Stomach (tissue), 9 donors: Measurements from ENCODE around the gene DCAF5. TPM values are rescaled to one million over a fixed set of nuclear protein-coding genes. Genes with fewer than 3 reads are reported as not detected.

Experiments
- DNase-seq, 2 donors: peaks; one replicate each; pipeline versions ENCODE4 v3.0.0 to v3.0.0-alpha.2; 2013 to 2019
- H3K27ac ChIP-seq, 5 donors: fragments of 200-600 bp in 4 of 5; sonication (generic) in 4 of 5; one replicate each; pipeline ENCODE4 v1.5.1; 2013 to 2019; ENCODE audit warnings: mild to moderate bottlenecking in 1 of 5, moderate library complexity in 1 of 5
- H3K27me3 ChIP-seq, 3 donors: fragments of 200-600 bp; sonication (generic); one replicate each; pipeline ENCODE4 v1.5.1; 2017 to 2019; ENCODE audit warnings: mixed run types in 1 of 3
- H3K36me3 ChIP-seq, 4 donors: fragments of 200-600 bp; sonication (generic); 1 replicate in 3 of 4; 2 replicates in 1 of 4; pipeline ENCODE4 v1.5.1; 2016 to 2019
- H3K4me1 ChIP-seq, 4 donors: fragments of 200-600 bp; sonication (generic); one replicate each; pipeline ENCODE4 v1.5.1; 2016 to 2019
- H3K4me3 ChIP-seq, 4 donors: fragments of 200-600 bp; sonication (generic) in 3 of 4; one replicate each; pipeline ENCODE4 v1.5.1; 2016 to 2019; ENCODE audit warnings: mild to moderate bottlenecking in 1 of 4
- H3K9me3 ChIP-seq, 4 donors: fragments of 200-600 bp; sonication (generic); one replicate each; pipeline ENCODE4 v1.5.1; 2016 to 2019
- CTCF ChIP-seq, 7 experiments: fragments of 450-650 bp in 4 of 7; fragments of 200-600 bp in 3 of 7; sonication (generic) in 3 of 7; IDR thresholded peaks; one replicate each; pipeline ENCODE4 v1.5.1; 2016 to 2019; ENCODE audit warnings: antibody characterized with exemption in 7 of 7, control low read depth in 2 of 7, mild to moderate bottlenecking in 1 of 7
- EP300 ChIP-seq: sonication (generic); formaldehyde crosslinking; IDR thresholded peaks from one replicate; pipeline ENCODE4 v1.6.1; 2017; ENCODE audit warnings: antibody characterized with exemption
- POLR2A ChIP-seq, 4 donors: fragments of 450-650 bp; IDR thresholded peaks; one replicate each; pipeline ENCODE4 v1.6.1; 2016; ENCODE audit warnings: antibody characterized with exemption in 4 of 4, control low read depth in 2 of 4, mild to moderate bottlenecking in 1 of 4, moderate library complexity in 1 of 4
- POLR2AphosphoS5 ChIP-seq, 3 donors: sonication (generic); formaldehyde crosslinking; IDR thresholded peaks; one replicate each; pipeline ENCODE4 v1.6.1; 2016; ENCODE audit warnings: antibody characterized with exemption in 3 of 3
- WGBS, 5 donors: extraction: QIAGEN DNeasy Blood & Tissue Kit in 3 of 5; methylation state at CpG; one replicate each; pipeline versions ENCODE4 v1.1.5 to v1.1.7; 2013 to 2018; 5-methylcytosine and 5-hydroxymethylcytosine counted together
- intact Hi-C: fragments of 100-400 bp; cut with DNase I; formaldehyde crosslinking; loops from one replicate; pipeline ENCODE4 v1.15.1; 2023; ENCODE audit warnings: low total_unique reads
- polyA plus RNA-seq, 3 donors: library from polyadenylated mRNA; stranded (reverse); fragments of 200-250 nt; gene quantifications; one replicate each; pipeline ENCODE4 v1.2.3, GENCODE V29; 2013
- total RNA-seq, 5 donors: library from RNA; depleted of rRNA; stranded (reverse); fragments of >200 nt; gene quantifications; one replicate each; pipeline versions ENCODE4 v1.1.0 to v1.2.3, GENCODE V29; 2014 to 2016
- donor health status: healthy with polysubstance abuse.
- donor health status: Bipolar disorder and iron deficiency.
- donor health status: healthy.

DCAF5 gene
- total and polyA plus RNA-seq, 8 donors, result 13.9 to 80.5 (median 26.9) TPM

DNA sequence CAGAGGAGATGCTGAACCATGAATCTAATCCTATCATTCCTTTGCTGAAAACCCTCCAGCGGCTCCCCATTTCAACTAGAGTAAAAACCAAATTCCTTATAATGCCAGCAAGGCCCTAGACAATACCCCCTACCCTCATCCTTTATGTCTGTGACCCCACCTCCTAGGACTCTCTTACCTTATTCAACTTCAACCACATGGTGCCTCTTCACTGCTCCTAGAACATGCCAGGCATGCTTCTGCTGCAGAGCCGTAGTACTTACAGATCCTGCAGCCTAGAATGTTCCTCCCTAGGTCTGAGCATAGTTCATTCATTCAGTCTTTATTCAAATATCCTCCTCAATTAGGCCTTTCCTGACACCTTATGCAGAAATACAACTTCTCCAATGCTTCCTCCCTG lies 54.9 kb downstream of the DCAF5 start:
- no peak for DNase-seq
- WGBS, 5 donors, result 87 to 93% (median 89%) methylated on average over 2 of the region's 2 CpGs

DNA sequence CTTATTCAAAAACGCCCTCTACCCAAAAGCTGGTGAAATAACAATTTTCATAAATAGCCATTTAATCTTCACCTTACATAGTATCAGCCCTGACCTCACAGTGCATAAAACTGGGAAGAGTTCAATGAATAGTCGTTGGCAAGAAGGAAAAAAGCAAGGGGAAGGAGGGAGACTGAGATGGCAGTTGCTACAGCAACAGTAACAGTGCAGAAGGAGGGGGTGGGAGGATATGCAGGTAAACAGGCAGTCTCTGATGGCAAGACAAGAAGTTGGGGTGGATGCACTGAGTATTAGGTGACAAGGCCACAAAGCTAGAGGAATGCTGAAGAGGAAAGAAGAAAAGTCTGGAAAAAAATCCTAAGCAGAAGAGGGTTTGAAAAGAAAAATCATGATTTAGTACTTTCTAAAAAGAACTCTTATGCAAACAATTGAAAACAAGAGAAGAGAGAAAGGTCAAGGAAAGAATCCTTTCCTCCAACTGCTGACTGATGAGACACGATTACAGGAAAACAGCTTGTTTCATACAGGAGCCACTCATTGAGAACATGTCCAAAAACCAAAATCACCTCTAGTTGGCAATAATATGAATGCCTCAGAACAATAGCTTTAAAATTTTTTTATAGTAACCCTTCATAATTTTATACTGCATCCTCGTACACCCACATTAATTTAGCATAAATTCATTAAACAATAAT lies 56.0 kb downstream of the DCAF5 start:
- DNase-seq, result no peak
- H3K27ac ChIP-seq, result peak overlapping the region in 3 of 5 donors; percentile 7 to 46 (median 29)
- no peaks in the 10 kb centered on the region for H3K9me3 ChIP-seq
- no peaks in the 10 kb centered on the region for H3K27me3 ChIP-seq
- TF ChIP-seq CTCF (IDR thresholded peaks at IDR 0.05) (no peak), EP300 (no peak), POLR2A (IDR thresholded peaks at IDR 0.05) (no peak), POLR2AphosphoS5 (IDR thresholded peaks at IDR 0.05) (no peak)
- intact Hi-C loops, result no loop called here
- WGBS, 5 donors, result 48 to 67% (median 55%) methylated on average over 4 of the region's 4 CpGs
- peaks cover 0 to 13% (median 4%) of the 10 kb centered on the region in 4 donors for H3K36me3 ChIP-seq
- peaks cover 12 to 55% (median 30%) of the 10 kb centered on the region in 4 donors for H3K4me1 ChIP-seq
- H3K4me3 ChIP-seq, result no peak overlapping the region

More for the DNA sequence above, 54.9 kb downstream of the DCAF5 start:
- Histone ChIP-seq H3K4me3 (no peak overlapping the region), H3K27me3 (no peaks in the 10 kb centered on the region), H3K9me3 (no peaks in the 10 kb centered on the region), H3K36me3 (peaks cover 0 to 13% (median 6%) of the 10 kb centered on the region in 4 donors), H3K4me1 (peaks cover 12 to 49% (median 29%) of the 10 kb centered on the region in 4 donors), H3K27ac (no peak overlapping the region)
- intact Hi-C loops, result no loop called here
- TF ChIP-seq CTCF (IDR thresholded peaks at IDR 0.05), result no peak
- no peak for TF ChIP-seq EP300
- no peak for TF ChIP-seq POLR2AphosphoS5 (IDR thresholded peaks at IDR 0.05)
- TF ChIP-seq POLR2A (IDR thresholded peaks at IDR 0.05), result no peak

- TF ChIP-seq POLR2AphosphoS5 (IDR thresholded peaks at IDR 0.05) (no peak), POLR2A (IDR thresholded peaks at IDR 0.05) (no peak), EP300 (no peak), CTCF (IDR thresholded peaks at IDR 0.05) (no peak)
- Histone ChIP-seq H3K27me3 (no peaks in the 10 kb centered on the region), H3K27ac (peak overlapping the region in 2 of 5 donors; percentile 6 to 29), H3K36me3 (peaks cover 0 to 20% (median 11%) of the 10 kb centered on the region in 4 donors), H3K4me1 (peaks cover 12 to 49% (median 30%) of the 10 kb centered on the region in 4 donors), H3K4me3 (no peak overlapping the region), H3K9me3 (no peaks in the 10 kb centered on the region)
- intact Hi-C loops, result no loop called here
- WGBS, 5 donors, result 91 to 97% (median 96%) methylated on average over 4 of the region's 4 CpGs
- no peak for DNase-seq
These were observed 56.7 kb downstream of the DCAF5 start for GRCh38 chr14:69096246-69096645.

GRCh38 chr14:69094481-69094880 lies 58.4 kb downstream of the DCAF5 start:
- whole genome bisulfite sequencing, 5 donors, result 38 to 78% (median 59%) methylated on average over 1 of the region's 1 CpG
- H3K4me3 ChIP-seq, result no peak overlapping the region
- no peak for DNase-seq

More at GRCh38 chr14:69094481-69094880, 58.4 kb downstream of the DCAF5 start:
- H3K27me3 ChIP-seq, result no peaks in the 10 kb centered on the region
- intact Hi-C loops, result no loop called here
- H3K27ac ChIP-seq, result peak overlapping the region in 3 of 5 donors; percentile 54 to 70 (median 59)
- no peaks in the 10 kb centered on the region for H3K9me3 ChIP-seq
- peaks cover 0 to 36% (median 26%) of the 10 kb centered on the region in 4 donors for H3K36me3 ChIP-seq
- TF ChIP-seq POLR2A (IDR thresholded peaks at IDR 0.05) (no peak), EP300 (no peak), CTCF (IDR thresholded peaks at IDR 0.05) (no peak), POLR2AphosphoS5 (IDR thresholded peaks at IDR 0.05) (no peak)
- peaks cover 12 to 52% (median 34%) of the 10 kb centered on the region in 4 donors for H3K4me1 ChIP-seq
